Hematopoietic multipotent progenitor cell treated with erythropoietin and hydrocortisone succinate and interleukin-3 and kit ligand, for 17 days (in vitro differentiated cells): ENCODE measurements around the gene KDR.

Experiments
- DNase-seq: peaks from one replicate; pipeline ENCODE4 v3.0.0-alpha.2; 2015; ENCODE audit warnings: low spot score

Gene KDR

DNA sequence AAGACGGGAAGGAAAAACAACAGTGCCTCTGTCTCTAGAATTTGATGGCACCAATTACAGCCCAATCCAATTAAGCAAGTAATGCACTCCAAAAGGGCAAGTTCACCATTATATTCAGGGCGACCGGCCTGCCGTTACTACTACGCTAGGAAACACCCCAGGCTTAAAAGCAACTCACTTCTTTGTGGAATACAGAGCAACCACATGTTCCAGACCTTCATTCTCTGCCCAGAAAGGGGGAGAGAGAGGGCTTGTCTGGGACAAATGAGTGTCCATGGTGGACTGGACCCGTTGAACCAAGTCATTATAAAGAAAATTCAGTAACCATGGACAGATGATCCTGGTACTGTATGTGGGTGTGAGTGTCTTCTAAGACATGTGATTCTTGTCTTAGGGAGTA, 1.6 kb downstream of the KDR start:
- DNase-seq = no peak

GRCh38 chr4:55122235-55122634, 3.2 kb downstream of the KDR start:
- DNase-seq = no peak

- no peak for DNase-seq
These were observed 4.1 kb downstream of the KDR start for GRCh38 chr4:55121246-55121645.

GRCh38 chr4:55118397-55118796, 7.0 kb downstream of the KDR start:
- DNase-seq = no peak

DNA sequence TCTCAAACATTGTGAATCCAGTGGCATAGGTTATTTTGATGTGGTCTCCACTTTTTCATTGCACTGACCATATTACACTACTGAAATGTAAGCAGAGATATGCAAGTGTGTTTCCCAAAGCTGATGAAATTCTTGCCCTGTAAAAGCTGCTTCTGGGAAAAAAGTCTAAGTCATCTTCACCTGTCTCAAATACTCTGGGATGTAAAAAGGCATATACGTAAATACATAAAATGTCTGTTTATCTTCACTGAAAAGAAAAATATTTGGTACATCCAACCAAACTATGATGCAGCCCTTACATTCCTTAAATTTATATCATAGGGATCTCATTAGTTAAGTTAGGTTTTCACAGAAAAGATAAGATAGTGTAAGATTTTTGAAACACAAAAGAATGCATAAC, 7.9 kb downstream of the KDR start:
- no peak for DNase-seq

GRCh38 chr4:55116450-55116849, 8.9 kb downstream of the KDR start:
- DNase-seq = no peak

- no peak for DNase-seq
These were observed 13.8 kb downstream of the KDR start for GRCh38 chr4:55111601-55112000.

DNA sequence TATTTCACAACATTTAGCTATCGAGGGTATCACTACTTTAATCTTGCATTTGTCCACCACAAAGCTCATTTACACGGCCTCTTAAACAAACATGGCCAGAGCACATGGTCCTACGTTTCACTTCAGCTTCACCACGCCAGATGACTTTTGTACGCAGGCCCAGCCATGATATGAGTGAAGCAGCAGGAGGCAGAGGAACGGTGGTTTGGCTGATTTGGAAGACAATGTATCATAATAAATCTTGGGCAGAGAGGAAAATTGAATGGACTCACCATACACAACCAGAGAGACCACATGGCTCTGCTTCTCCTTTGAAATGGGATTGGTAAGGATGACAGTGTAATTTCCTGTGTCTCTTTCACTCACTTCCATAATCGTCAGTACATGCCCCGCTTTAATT, 15.3 kb downstream of the KDR start:
- no peak for DNase-seq

DNA sequence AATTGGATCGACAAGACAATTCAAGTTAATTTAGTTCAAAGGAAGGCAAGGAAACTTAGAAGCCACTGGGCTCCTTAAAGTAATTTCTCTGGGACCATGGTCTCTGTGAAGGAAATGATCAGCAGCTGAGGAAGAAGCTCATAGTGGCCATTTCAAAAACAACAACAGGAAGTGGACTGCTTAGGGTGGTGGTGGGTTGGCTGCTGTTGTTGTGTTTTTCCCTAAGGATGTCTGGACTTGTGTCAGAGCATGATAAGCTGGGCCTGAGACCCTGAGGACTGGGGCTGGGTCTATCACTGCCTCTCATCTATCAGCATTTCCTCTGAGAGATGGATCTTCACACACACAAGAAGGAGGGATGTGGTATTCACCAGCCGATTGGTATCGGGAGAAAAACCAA, 18.3 kb downstream of the KDR start:
- DNase-seq = no peak

DNA sequence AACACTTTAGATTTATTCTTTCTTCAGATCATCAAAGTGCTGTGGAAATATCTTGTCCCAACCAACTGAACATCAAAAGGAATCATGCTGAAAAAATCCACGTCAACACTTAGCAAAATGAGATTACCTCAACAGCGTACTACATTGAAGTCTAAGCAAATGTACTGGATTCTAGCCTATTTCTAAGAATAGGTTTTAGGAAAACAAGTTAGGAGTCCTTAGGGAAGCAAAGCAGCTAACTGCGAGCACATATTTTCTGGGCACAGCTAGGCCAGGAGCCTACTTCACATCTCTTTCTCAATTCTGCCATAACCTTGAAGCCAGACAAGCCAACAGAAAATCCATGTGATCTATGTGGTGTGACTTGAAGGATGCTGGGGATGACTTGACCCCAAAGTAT, 22.2 kb downstream of the KDR start:
- DNase-seq = no peak

DNA sequence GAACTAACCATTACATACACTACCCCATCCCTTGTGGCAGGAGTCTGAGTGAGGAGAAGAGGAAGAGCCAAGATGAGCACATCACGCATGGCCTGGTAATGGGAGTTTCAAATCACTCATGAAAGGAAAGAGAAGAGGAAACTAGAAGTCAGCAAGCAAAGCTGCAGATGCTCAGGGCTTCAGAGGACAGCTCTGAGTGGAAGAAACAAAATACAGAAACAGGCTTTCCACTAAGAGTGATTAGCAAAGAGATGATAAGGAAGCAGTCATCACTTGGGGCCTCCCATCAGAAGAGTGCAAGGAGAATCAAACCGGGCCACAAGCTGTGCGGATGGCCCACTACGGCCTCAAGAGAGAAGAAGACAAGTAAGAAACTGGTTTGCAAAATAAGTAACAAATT, 25.6 kb downstream of the KDR start:
- no peak for DNase-seq

DNA sequence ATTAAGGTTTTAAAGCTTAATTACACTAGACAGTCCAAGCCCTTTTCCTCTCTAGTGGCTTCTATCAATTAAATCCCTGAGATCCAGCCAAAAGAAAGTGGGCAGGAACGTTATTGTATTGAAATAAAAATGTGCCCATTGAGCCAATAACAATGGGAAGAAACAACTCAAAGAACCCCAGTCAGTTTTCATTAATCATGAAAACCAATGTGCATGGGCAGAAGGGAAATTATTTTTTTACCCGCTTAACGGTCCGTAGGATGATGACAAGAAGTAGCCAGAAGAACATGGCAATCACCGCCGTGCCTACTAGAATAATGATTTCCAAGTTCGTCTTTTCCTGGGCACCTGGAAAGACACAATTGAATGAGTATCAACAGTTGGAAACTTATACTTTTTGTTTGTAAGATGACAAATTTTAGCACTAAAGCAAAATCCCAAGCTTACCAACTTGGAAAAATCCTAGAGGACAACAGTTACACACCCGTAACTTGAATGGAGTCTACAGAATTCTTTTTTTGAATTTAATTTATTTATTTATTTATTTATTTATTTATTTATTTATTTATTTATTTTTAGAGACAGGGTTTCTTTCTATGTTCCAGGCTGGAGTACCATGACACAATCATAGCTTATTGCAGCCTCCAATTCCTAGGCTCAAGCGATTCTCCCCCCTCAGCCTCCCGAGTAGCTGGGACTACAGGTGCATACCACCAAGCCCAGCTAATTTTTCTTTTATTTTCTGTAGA, 26.8 kb downstream of the KDR start:
- DNase-seq = no peak

- DNase-seq = no peak
These were observed 28.8 kb downstream of the KDR start for GRCh38 chr4:55096619-55097018.

DNA sequence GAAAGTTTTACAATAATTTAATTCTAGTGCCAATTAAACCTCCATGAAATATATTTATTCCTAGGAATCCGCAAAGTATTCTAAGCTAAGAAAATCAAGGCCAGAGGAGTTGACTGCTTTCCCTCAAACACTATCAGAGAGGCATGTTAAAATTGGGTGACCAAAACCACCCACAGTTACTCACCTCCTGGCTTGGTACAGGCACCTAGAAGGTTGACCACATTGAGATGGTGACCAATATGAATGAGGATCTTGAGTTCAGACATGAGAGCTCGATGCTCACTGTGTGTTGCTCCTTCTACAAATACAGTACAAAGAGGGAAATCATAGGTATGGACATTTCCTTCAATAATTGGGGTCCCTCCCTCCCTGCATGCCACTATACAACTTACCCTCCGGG, 29.4 kb downstream of the KDR start:
- no peak for DNase-seq

DNA sequence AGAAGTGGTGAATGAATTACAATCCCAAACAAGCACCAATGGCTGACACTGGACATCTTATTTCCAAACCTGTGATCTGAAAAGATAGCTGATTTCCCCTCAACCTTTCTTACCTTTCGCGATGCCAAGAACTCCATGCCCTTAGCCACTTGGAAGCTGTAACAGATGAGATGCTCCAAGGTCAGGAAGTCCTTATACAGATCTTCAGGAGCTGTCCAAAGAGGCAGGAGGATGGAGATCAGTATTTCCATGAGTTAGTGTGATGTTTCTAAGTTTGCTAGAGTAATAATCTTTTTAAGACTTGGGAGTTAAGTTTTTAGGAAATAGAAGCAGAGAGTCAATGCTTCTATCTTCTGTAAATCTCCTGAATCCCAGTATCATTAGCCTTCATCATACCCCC, 32.9 kb downstream of the KDR start:
- no peak for DNase-seq

GRCh38 chr4:55089916-55090315, 35.5 kb downstream of the KDR start:
- no peak for DNase-seq

GRCh38 chr4:55087913-55088260, 37.5 kb downstream of the KDR start:
- no peak for DNase-seq

- no peak for DNase-seq
These were observed 38.1 kb downstream of the KDR start for GRCh38 chr4:55087009-55087912.

DNA sequence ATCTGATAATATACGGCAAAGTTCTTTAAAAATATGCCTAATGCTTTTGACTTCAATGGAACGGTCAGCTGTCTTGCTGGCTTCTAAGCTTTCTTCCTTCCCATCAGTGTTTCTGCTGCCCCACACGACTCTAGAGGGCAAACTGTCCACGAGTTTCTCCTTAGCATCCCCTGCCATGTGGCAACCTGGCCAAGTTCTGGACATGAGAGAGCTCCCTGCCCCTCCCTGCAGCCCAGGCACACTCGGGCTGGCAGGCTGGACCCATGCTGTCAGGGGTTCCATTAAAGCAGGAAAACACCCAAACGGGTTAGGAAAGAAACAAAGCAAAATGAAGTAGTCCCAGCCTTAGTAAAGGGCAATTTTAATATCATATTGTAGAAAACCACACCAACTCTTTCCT, 38.8 kb downstream of the KDR start:
- no peak for DNase-seq

GRCh38 chr4:55083735-55084134, 41.7 kb downstream of the KDR start:
- DNase-seq = no peak

- DNase-seq = no peak
These were observed 42.6 kb downstream of the KDR start for GRCh38 chr4:55082756-55083155.

- DNase-seq = no peak
These were observed 45.1 kb downstream of the KDR start for GRCh38 chr4:55080174-55080865.
